ENCODE data around the gene KIF26B. TPM values are rescaled to one million over a fixed set of nuclear protein-coding genes. Genes with fewer than 3 reads are reported as not detected.

The KIF26B gene
- total and polyA plus RNA-seq, 2 of the 4 experiments (the other 2 are of a cell fraction) = 0.53 to 0.54 TPM

DNA sequence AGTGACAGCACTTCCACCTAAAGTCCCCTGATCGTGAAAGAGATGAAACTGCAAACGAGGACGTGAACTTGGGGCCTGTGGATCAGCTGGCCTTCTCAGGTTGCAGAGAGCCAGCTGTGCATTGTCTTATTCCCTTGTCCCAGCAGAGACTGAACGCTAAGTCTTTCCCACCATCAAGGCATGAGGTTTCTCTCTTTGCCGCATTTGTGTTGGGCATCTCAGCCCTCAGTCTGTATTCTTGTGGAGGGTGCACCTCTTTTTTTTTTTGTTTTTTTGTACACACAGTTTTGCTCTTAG, 71.4 kb downstream of the KIF26B start:
- Histone ChIP-seq H3K9me3 (ENCODE audit: control insufficient read depth, insufficient read depth, low read length) (no peaks in the 10 kb centered on the region), H2AK9ac (replicated peaks; ENCODE audit: low read depth, low read length, poor library complexity) (no peak overlapping the region), H3K4me1 (ENCODE audit: control insufficient read depth, insufficient read depth, low read length) (no peaks in the 10 kb centered on the region; the same call in 1 of the 2 replicates), H3K9me1 (ENCODE audit: insufficient read depth, low read length) (no peaks in the 10 kb centered on the region), H4K91ac (ENCODE audit: insufficient read depth, low read depth, low read length) (no peak overlapping the region), H3K56ac (ENCODE audit: extremely low read depth, insufficient read depth, low read length) (no peak overlapping the region), H3K4me2 (ENCODE audit: low read depth, low read length) (no peak overlapping the region), H3K9ac (ENCODE audit: low read depth, low read length) (no peak overlapping the region), H2BK15ac (ENCODE audit: low read depth, low read length) (no peak overlapping the region), H3K23ac (ENCODE audit: low read depth, low read length) (no peak overlapping the region), H4K20me1 (ENCODE audit: insufficient read depth, low read length) (no peaks in the 10 kb centered on the region), H3K79me1 (ENCODE audit: low read depth in 1 of 2, low read length in 2 of 2) (no peaks in the 10 kb centered on the region), H2AFZ (replicated peaks; ENCODE audit: low read length, poor library complexity) (no peak overlapping the region), H4K5ac (ENCODE audit: low read depth, low read length) (no peak overlapping the region), H3K14ac (replicated peaks; ENCODE audit: low read depth, low read length) (no peak overlapping the region), H3K4ac (ENCODE audit: low read depth, low read length) (no peak overlapping the region), H3K27me3 (ENCODE audit: control insufficient read depth, insufficient read depth, low read length) (no peaks in the 10 kb centered on the region), H3K18ac (ENCODE audit: low read depth, low read length) (no peak overlapping the region), H3K27ac (ENCODE audit: insufficient read depth, low read length) (no peak overlapping the region), H2BK20ac (ENCODE audit: low read depth, low read length) (no peak overlapping the region), H2AK5ac (ENCODE audit: low read depth, low read length) (no peak overlapping the region), H3K4me3 (ENCODE audit: insufficient read depth, low read depth, low read length) (no peak overlapping the region), H2BK5ac (ENCODE audit: low read depth, low read length, poor library complexity, severe bottlenecking) (no peak overlapping the region), H4K8ac (ENCODE audit: low read depth in 2 of 2, low read length in 2 of 2) (no peak overlapping the region), H2BK120ac (ENCODE audit: low read depth, low read length) (no peak overlapping the region), H3K36me3 (ENCODE audit: control insufficient read depth, insufficient read depth, low read length) (no peaks in the 10 kb centered on the region)
- TF ChIP-seq MAZ (IDR thresholded peaks at IDR 0.05; ENCODE audit: borderline replicate concordance, low read depth, low read length) = no peak
- no peak for TF ChIP-seq POLR2A (IDR thresholded peaks at IDR 0.05; ENCODE audit: low read depth, low read length)
- no peak for TF ChIP-seq MAFK (IDR thresholded peaks at IDR 0.05; ENCODE audit: low read depth, low read length)
- TF ChIP-seq RFX5 (IDR thresholded peaks at IDR 0.05; ENCODE audit: low read depth, low read length) = no peak
- no peak for TF ChIP-seq CHD1 (IDR thresholded peaks at IDR 0.05; ENCODE audit: low read depth, low read length)
- no peak for TF ChIP-seq RAD21 (IDR thresholded peaks at IDR 0.05; ENCODE audit: low read length)
- TF ChIP-seq MXI1 (IDR thresholded peaks at IDR 0.05; ENCODE audit: borderline replicate concordance, low read depth, low read length) = no peak
- no peak for TF ChIP-seq BHLHE40 (IDR thresholded peaks at IDR 0.05; ENCODE audit: low read depth, low read length)
- TF ChIP-seq SMC3 (IDR thresholded peaks at IDR 0.05; ENCODE audit: low read depth, low read length) = no peak
- TF ChIP-seq, protein P1, sequence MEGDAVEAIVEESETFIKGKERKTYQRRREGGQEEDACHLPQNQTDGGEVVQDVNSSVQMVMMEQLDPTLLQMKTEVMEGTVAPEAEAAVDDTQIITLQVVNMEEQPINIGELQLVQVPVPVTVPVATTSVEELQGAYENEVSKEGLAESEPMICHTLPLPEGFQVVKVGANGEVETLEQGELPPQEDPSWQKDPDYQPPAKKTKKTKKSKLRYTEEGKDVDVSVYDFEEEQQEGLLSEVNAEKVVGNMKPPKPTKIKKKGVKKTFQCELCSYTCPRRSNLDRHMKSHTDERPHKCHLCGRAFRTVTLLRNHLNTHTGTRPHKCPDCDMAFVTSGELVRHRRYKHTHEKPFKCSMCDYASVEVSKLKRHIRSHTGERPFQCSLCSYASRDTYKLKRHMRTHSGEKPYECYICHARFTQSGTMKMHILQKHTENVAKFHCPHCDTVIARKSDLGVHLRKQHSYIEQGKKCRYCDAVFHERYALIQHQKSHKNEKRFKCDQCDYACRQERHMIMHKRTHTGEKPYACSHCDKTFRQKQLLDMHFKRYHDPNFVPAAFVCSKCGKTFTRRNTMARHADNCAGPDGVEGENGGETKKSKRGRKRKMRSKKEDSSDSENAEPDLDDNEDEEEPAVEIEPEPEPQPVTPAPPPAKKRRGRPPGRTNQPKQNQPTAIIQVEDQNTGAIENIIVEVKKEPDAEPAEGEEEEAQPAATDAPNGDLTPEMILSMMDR (conservative IDR thresholded peaks at IDR 0.05; ENCODE audit: low read depth, low read length) = no peak
- TF ChIP-seq, protein P2, sequence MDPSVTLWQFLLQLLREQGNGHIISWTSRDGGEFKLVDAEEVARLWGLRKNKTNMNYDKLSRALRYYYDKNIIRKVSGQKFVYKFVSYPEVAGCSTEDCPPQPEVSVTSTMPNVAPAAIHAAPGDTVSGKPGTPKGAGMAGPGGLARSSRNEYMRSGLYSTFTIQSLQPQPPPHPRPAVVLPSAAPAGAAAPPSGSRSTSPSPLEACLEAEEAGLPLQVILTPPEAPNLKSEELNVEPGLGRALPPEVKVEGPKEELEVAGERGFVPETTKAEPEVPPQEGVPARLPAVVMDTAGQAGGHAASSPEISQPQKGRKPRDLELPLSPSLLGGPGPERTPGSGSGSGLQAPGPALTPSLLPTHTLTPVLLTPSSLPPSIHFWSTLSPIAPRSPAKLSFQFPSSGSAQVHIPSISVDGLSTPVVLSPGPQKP (IDR thresholded peaks at IDR 0.05; ENCODE audit: borderline replicate concordance, low read depth, low read length) = no peak
- TF ChIP-seq RCOR1 (IDR thresholded peaks at IDR 0.05; ENCODE audit: insufficient replicate concordance, low read length) = no peak
- BruUV-seq (replicated peaks) = no TSS peak
- in situ Hi-C loops (cut with MboI; ENCODE audit: low sequenced_read_pairs) (no loop called here), dilution Hi-C loops (cut with HindIII; ENCODE audit: low sequenced_read_pairs, unreplicated experiment) (no loop called here), intact Hi-C loops (cut with micrococcal nuclease) (no loop called here)
- POLR2A ChIA-PET (ENCODE audit: unreplicated experiment) = no interaction called here
- ATAC-seq (ENCODE audit: low read depth) (no peak), DNase-seq (no peak)
- CTCF ChIA-PET = no interaction called here
- no CpG with 5 or more reads among the region's 5 CpGs for WGBS, 2 experiments (ENCODE audit: extremely low coverage in 2 of 2, insufficient read length in 1 of 2)

Measured in IMR-90 (cell line).